Hematopoietic multipotent progenitor cell treated with erythropoietin and hydrocortisone succinate and interleukin-3 and kit ligand, for 17 days (in vitro differentiated cells): ENCODE measurements around the gene ARFGEF2.

ENCODE experiments used
- DNase-seq: peaks from one replicate; pipeline ENCODE4 v3.0.0-alpha.2; 2015; ENCODE audit warnings: low spot score

Gene ARFGEF2

DNA sequence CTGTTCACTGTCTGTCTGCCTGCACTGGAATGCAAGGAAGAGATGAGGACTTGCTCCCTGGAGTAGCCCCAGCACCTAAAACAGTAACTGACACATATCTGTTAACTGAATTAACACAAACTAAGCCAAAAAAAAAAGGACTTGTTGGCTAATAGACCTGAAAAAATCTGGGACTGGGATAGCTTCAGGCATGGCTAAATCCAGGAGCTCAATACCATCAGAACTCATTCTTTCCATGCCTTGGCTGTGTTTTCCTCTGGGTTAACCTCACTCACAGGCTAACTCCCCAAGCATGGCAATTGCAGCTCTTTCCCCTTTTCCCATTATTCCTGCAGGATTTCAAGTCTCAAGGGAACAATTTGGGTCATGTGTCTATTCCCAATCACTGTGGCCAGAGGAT is 21.6 kb upstream of the ARFGEF2 start:
- no peak for DNase-seq

- no peak for DNase-seq
Observed at GRCh38 chr20:48901326-48901725, 20.2 kb upstream of the ARFGEF2 start.

- no peak for DNase-seq
Observed at GRCh38 chr20:48903705-48904104, 17.8 kb upstream of the ARFGEF2 start.

DNA sequence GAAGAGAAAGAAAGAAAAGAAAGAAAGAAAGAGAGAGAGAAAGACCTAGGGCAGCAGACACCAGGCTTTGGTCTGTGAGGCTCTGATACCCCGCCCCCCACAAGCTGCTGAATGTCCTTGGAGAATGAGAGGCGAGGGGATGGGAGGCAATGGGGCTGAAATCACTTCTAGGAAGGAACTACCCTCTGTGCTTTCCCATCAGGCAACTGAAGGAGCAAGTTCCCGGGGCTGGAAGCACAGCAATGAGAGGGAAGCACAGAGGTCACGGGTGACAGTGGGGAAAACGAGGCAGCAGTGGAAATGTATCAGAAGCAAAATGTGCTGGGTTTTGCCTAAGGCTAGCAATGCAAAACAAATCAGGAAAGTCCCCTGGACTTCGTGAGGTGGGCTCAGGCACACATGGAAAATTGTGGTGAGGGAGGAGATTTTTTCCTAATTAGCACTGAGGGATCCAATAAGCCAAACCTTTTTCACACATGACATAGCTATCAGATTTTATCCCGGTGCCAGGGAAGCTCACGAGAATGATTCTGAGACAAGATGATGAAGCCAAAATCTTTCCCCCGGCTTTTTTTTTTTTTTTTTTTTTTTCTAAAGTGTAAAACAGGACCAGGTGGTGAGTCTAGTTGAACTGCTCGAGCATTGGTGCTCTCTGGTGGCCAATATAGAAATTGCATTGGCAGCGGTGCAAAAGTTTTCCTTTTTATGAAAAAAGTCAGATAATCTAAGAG is 16.8 kb upstream of the ARFGEF2 start:
- DNase-seq = peak; percentile 52

- no peak for DNase-seq
Observed at GRCh38 chr20:48905297-48905647, 16.2 kb upstream of the ARFGEF2 start.

- DNase-seq = no peak
Observed at GRCh38 chr20:48906221-48906877, 15.2 kb upstream of the ARFGEF2 start.

DNA sequence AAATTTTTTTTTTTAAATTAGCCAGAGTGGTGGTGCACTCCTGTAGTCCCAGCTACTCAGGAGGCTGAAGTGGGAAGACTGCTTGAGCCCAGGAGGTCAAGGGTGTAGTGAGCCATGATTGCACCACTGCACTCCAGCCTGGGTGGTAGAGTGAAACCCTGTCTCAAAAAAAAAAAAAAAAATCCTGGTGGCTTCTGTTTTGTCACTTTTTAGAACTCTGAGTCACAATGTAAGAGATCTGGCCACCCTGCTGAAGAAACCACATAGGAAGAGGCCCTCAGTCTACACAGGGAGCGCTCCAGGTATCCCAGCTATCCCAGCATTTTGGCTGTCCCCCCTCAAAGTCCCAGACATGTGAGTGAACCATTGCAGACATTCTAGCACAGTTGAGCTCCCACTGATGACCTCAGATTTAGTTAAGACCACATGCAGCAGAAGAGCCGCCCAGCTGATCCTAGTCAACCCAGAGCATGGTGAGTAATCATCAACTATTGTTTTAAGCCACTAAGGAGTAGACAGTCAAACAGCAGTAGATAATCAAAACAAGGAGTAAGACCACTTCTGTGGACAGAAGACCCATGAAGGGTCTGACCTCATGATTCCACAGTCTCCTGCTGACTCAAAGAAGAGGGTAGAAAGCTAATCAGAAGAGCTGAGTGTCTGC is 12.7 kb upstream of the ARFGEF2 start:
- no peak for DNase-seq

DNA sequence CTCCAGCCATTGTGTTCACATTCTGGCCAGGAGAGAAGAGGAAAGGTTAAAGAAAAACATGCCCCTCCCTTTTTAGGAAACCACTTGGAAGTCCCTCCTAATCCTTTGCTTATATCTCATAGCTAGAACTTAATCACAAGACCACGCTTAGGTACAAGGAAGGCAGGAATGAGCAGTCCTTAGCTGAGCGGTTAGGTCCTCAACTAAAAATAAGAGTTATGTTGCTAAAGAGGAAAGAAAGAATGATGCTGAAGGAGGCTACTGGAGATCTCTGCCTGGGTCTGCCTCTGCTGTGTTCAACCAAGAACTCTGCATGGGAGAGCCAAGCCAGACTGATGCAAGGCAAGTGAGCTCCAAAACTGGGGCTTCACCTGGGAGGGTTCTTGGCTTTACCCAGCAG is 11.6 kb upstream of the ARFGEF2 start:
- DNase-seq = no peak

DNA sequence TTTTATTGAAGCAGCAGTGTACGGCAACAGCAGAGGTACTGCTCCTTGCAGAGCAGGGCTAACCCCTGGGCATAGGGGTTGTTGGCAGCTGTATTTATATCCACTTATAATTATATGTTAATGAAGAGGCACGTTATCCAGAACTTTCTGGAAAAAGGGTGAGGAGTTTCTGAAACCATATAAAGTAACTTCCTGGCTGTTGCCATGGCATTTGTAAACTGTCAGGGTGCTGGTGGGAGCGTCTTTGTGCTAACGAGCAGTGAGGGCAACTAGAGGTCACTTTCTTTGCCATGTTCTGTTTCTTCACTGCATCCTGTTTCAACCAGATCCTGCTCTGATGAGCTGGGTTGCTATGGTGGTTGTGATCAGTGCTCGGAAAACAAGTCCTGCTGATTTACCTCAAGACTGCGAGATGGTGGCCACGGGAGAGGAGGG is 11.1 kb upstream of the ARFGEF2 start:
- no peak for DNase-seq

DNA sequence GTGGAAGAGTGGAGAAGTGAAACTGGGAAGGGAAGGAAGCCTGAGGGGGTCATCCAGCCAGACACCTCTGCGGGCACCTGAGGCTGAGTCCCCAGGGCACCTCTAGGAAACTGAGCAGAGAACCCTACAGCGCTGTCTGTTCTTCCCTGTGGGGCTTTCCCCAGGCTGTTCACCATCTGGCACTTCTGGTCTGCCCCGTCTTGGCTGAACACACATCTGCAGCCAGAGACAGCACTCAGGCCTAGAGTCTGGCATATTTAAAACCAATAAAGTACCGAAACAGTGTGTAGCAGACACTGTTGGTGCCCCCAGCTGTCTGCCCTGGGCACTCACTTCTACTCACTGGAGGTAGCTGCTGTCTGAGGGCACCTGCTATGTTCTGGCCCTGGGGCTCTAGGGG is 9.4 kb upstream of the ARFGEF2 start:
- DNase-seq = no peak

- no peak for DNase-seq
Observed at GRCh38 chr20:48916699-48917098, 4.8 kb upstream of the ARFGEF2 start.

GRCh38 chr20:48919336-48919881 is 2.1 kb upstream of the ARFGEF2 start:
- no peak for DNase-seq

DNA sequence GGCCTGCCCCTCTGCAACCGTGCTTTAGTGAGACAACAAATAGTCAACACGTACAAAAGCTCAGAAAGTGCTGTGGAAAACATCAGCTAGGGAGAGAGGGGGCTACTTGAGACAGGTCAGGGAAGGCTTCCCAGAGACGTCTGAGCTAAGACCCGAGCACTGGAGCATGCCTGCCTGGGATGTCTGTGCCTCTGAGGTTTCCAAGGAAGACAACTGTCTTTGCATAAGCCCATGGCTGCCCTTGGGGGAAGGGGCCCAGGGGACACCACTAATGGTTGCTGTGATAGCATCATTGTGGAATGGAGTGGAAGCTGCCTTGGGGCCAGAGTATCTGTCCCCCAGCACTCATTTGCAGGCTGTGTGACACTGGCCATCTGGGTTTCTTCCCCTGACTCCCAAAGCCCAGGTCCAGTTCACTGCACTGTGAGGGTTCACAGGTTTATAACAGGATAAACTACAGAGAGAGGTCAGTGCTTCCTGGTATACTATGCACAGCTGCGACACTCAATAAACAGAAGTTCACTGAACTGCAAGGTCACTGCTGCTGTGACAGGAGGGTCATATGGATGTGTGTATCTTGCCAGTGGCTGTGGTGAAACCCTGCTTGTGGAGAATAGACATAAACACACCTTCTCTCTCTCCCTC is 1.5 kb upstream of the ARFGEF2 start:
- DNase-seq = no peak

DNA sequence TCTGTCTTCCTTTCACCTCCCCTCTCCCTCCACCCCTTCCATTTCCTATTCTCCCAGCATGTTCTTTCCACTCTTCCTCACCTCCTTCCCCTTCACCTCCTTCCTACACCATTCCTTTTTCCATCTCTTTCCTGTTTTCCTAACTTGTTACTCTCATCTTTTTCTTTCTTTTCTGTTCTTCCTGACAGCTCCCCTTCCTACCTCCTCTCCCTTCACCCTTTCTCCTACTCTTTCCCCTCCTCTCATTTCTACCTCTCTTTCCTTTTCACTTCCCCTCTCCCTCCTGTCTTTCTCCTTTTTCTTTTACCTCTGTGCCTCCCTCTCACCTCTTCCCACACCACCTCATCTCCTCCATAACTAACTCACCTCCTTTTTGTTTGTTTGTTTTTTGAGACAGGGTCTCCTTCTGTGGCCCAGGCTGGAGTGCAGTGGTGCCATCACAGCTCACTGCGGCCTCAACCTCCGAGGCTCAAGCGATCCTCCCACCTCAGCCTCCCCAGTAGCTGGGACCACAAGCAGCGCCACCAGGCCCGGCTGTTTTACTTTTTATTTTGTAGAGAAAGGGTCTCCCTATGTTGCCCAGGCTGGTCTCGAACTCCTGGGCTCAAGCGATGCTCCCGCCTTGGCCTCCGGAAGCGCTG is 864 bp upstream of the ARFGEF2 start:
- no peak for DNase-seq

- peak; percentile 65 for DNase-seq
Observed at GRCh38 chr20:48921883-48922820, 641 bp downstream of the ARFGEF2 start.

GRCh38 chr20:48923149-48923718 is 1.7 kb downstream of the ARFGEF2 start:
- peak; percentile 23 for DNase-seq

- no peak for DNase-seq
Observed at GRCh38 chr20:48924756-48925109, 3.2 kb downstream of the ARFGEF2 start.

- no peak for DNase-seq
Observed at GRCh38 chr20:48926267-48926666, 4.8 kb downstream of the ARFGEF2 start.

DNA sequence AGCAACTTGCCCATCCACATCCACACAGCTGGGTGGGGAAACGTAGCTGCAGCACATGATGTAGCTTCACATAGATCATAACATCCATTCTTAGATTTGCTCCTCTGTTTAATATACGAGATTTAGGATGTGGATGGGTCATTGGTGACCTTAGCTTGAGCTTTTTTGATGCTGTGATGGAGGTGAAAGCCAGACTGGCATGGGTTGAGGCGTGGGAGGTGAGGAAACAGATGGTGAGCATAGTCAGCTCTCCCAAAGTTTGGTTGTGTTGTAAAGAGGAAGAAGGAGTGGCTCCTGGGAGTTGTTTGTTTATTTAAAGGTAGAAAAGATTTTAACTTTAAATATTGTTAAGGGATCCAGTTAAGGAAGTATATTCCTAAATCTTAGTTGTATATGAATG is 5.3 kb downstream of the ARFGEF2 start:
- no peak for DNase-seq

- DNase-seq = no peak
Observed at GRCh38 chr20:48928832-48929725, 7.6 kb downstream of the ARFGEF2 start.
